ENCODE data around the gene SEC16A.

Gene SEC16A

GRCh38 chr9:136525207-136525606 is 42.4 kb upstream of the SEC16A start:
- H3K27ac Mint-ChIP-seq, result no peak overlapping the region
- no peak overlapping the region for H3K4me3 Mint-ChIP-seq
- no peaks in the 10 kb centered on the region for H3K27me3 Mint-ChIP-seq
- H3K4me1 Mint-ChIP-seq (ENCODE audit: low read depth), result peaks cover 13% of the 10 kb centered on the region
- no peaks in the 10 kb centered on the region for H3K36me3 Mint-ChIP-seq (ENCODE audit: low read depth)
- H3K9me3 Mint-ChIP-seq, result no peaks in the 10 kb centered on the region

GRCh38 chr9:136522314-136523237 is 39.7 kb upstream of the SEC16A start:
- no peak overlapping the region for H3K4me3 Mint-ChIP-seq
- no peaks in the 10 kb centered on the region for H3K9me3 Mint-ChIP-seq

GRCh38 chr9:136521537-136521936 is 38.7 kb upstream of the SEC16A start:
- Mint-ChIP-seq H3K27ac (no peak overlapping the region), H3K4me1 (ENCODE audit: low read depth) (no peaks in the 10 kb centered on the region), H3K27me3 (no peaks in the 10 kb centered on the region), H3K4me3 (no peak overlapping the region), H3K9me3 (no peaks in the 10 kb centered on the region), H3K36me3 (ENCODE audit: low read depth) (peaks cover 3% of the 10 kb centered on the region)

More at GRCh38 chr9:136522314-136523237, 39.7 kb upstream of the SEC16A start:
- peaks cover 2% of the 10 kb centered on the region for H3K36me3 Mint-ChIP-seq (ENCODE audit: low read depth)
- no peaks in the 10 kb centered on the region for H3K4me1 Mint-ChIP-seq (ENCODE audit: low read depth)
- H3K27ac Mint-ChIP-seq, result no peak overlapping the region
- H3K27me3 Mint-ChIP-seq, result no peaks in the 10 kb centered on the region

- Mint-ChIP-seq H3K4me3 (no peak overlapping the region), H3K27ac (no peak overlapping the region), H3K27me3 (no peaks in the 10 kb centered on the region), H3K4me1 (ENCODE audit: low read depth) (no peaks in the 10 kb centered on the region), H3K36me3 (ENCODE audit: low read depth) (peaks cover 3% of the 10 kb centered on the region), H3K9me3 (no peaks in the 10 kb centered on the region)
These were observed 37.3 kb upstream of the SEC16A start for GRCh38 chr9:136520053-136520540.

- H3K4me3 Mint-ChIP-seq, result no peak overlapping the region
- no peaks in the 10 kb centered on the region for H3K27me3 Mint-ChIP-seq
- no peaks in the 10 kb centered on the region for H3K9me3 Mint-ChIP-seq
- H3K36me3 Mint-ChIP-seq (ENCODE audit: low read depth), result peaks cover 3% of the 10 kb centered on the region
- H3K4me1 Mint-ChIP-seq (ENCODE audit: low read depth), result no peaks in the 10 kb centered on the region
- H3K27ac Mint-ChIP-seq, result no peak overlapping the region
These were observed 36.6 kb upstream of the SEC16A start for GRCh38 chr9:136519263-136520052.

GRCh38 chr9:136518623-136519022 is 35.8 kb upstream of the SEC16A start:
- H3K27me3 Mint-ChIP-seq, result no peaks in the 10 kb centered on the region

GRCh38 chr9:136517950-136518349 is 35.1 kb upstream of the SEC16A start:
- H3K9me3 Mint-ChIP-seq, result no peaks in the 10 kb centered on the region
- no peak overlapping the region for H3K27ac Mint-ChIP-seq
- H3K27me3 Mint-ChIP-seq, result no peaks in the 10 kb centered on the region
- no peak overlapping the region for H3K4me3 Mint-ChIP-seq
- H3K4me1 Mint-ChIP-seq (ENCODE audit: low read depth), result no peaks in the 10 kb centered on the region
- H3K36me3 Mint-ChIP-seq (ENCODE audit: low read depth), result peaks cover 7% of the 10 kb centered on the region

More at GRCh38 chr9:136518623-136519022, 35.8 kb upstream of the SEC16A start:
- H3K4me1 Mint-ChIP-seq (ENCODE audit: low read depth), result no peaks in the 10 kb centered on the region
- peaks cover 3% of the 10 kb centered on the region for H3K36me3 Mint-ChIP-seq (ENCODE audit: low read depth)
- no peak overlapping the region for H3K4me3 Mint-ChIP-seq
- H3K27ac Mint-ChIP-seq, result no peak overlapping the region
- no peaks in the 10 kb centered on the region for H3K9me3 Mint-ChIP-seq

- H3K27ac Mint-ChIP-seq, result no peak overlapping the region
- no peaks in the 10 kb centered on the region for H3K9me3 Mint-ChIP-seq
- H3K36me3 Mint-ChIP-seq (ENCODE audit: low read depth), result peaks cover 7% of the 10 kb centered on the region
- no peak overlapping the region for H3K4me3 Mint-ChIP-seq
- H3K4me1 Mint-ChIP-seq (ENCODE audit: low read depth), result no peaks in the 10 kb centered on the region
- H3K27me3 Mint-ChIP-seq, result no peaks in the 10 kb centered on the region
These were observed 34.3 kb upstream of the SEC16A start for GRCh38 chr9:136517012-136517743.

GRCh38 chr9:136516191-136516654 is 33.4 kb upstream of the SEC16A start:
- no peak overlapping the region for H3K27ac Mint-ChIP-seq
- H3K4me3 Mint-ChIP-seq, result no peak overlapping the region
- peaks cover 7% of the 10 kb centered on the region for H3K36me3 Mint-ChIP-seq (ENCODE audit: low read depth)
- H3K9me3 Mint-ChIP-seq, result no peaks in the 10 kb centered on the region
- no peaks in the 10 kb centered on the region for H3K4me1 Mint-ChIP-seq (ENCODE audit: low read depth)
- H3K27me3 Mint-ChIP-seq, result no peaks in the 10 kb centered on the region

GRCh38 chr9:136515276-136515675 is 32.4 kb upstream of the SEC16A start:
- no peaks in the 10 kb centered on the region for H3K9me3 Mint-ChIP-seq
- peaks cover 7% of the 10 kb centered on the region for H3K36me3 Mint-ChIP-seq (ENCODE audit: low read depth)
- H3K27ac Mint-ChIP-seq, result no peak overlapping the region
- H3K4me1 Mint-ChIP-seq (ENCODE audit: low read depth), result no peaks in the 10 kb centered on the region
- H3K4me3 Mint-ChIP-seq, result no peak overlapping the region
- H3K27me3 Mint-ChIP-seq, result no peaks in the 10 kb centered on the region

- no peak overlapping the region for H3K27ac Mint-ChIP-seq
- H3K9me3 Mint-ChIP-seq, result no peaks in the 10 kb centered on the region
- H3K27me3 Mint-ChIP-seq, result no peaks in the 10 kb centered on the region
- H3K4me1 Mint-ChIP-seq (ENCODE audit: low read depth), result no peaks in the 10 kb centered on the region
- peaks cover 7% of the 10 kb centered on the region for H3K36me3 Mint-ChIP-seq (ENCODE audit: low read depth)
- H3K4me3 Mint-ChIP-seq, result no peak overlapping the region
These were observed 31.3 kb upstream of the SEC16A start for GRCh38 chr9:136514022-136514714.

GRCh38 chr9:136513191-136513590 is 30.4 kb upstream of the SEC16A start:
- Mint-ChIP-seq H3K36me3 (ENCODE audit: low read depth) (peaks cover 7% of the 10 kb centered on the region), H3K27me3 (no peaks in the 10 kb centered on the region), H3K4me3 (no peak overlapping the region), H3K4me1 (ENCODE audit: low read depth) (no peaks in the 10 kb centered on the region), H3K27ac (no peak overlapping the region), H3K9me3 (no peaks in the 10 kb centered on the region)

GRCh38 chr9:136512651-136513071 is 29.8 kb upstream of the SEC16A start:
- Mint-ChIP-seq H3K9me3 (no peaks in the 10 kb centered on the region), H3K27me3 (no peaks in the 10 kb centered on the region), H3K36me3 (ENCODE audit: low read depth) (peaks cover 6% of the 10 kb centered on the region), H3K27ac (no peak overlapping the region), H3K4me3 (no peak overlapping the region), H3K4me1 (ENCODE audit: low read depth) (no peaks in the 10 kb centered on the region)
